K562 (cell line): ENCODE data around the gene MS4A13.

Experiments
- HIVEP1 ChIP-seq: fragments of 250-450 bp; sonication (Bioruptor Pico); IDR thresholded peaks from 2 replicates; pipeline ENCODE4 v1.4.0; 2020; ENCODE audit warnings: mild to moderate bottlenecking
- POLR2AphosphoS2 ChIP-seq: IDR thresholded peaks from 2 replicates; pipeline ENCODE4 v1.6.1; 2012; ENCODE audit warnings: low read length, improper control_type of control experiment
- RAD51 ChIP-seq: fragments of 450-650 bp; IDR thresholded peaks from 2 replicates; pipeline ENCODE4 v1.7.1; 2016; ENCODE audit warnings: low read depth, mild to moderate bottlenecking, borderline replicate concordance
- RB1 ChIP-seq: fragments of 450-650 bp; IDR thresholded peaks from 2 replicates; pipeline ENCODE4 v1.6.1; 2017; ENCODE audit warnings: low read depth, mild to moderate bottlenecking
- USF2 ChIP-seq: sonication (generic); formaldehyde crosslinking; IDR thresholded peaks from 2 replicates; pipeline ENCODE4 v1.5.0; 2020; ENCODE audit warnings: missing genetic modification reagents
- YY1 ChIP-seq, 3 experiments: IDR thresholded peaks; 2 replicates each; pipeline ENCODE4 v1.6.1; 2011; ENCODE audit warnings: low read length in 2 of 3, mild to moderate bottlenecking in 2 of 3, moderate library complexity in 2 of 3, borderline replicate concordance in 1 of 3, control low read depth in 1 of 3, low read depth in 1 of 3; ENCODE audit not compliant: insufficient read depth in 3 of 3, insufficient replicate concordance in 2 of 3, control insufficient read depth in 1 of 3, insufficient read length in 1 of 3; ENCODE audit errors: extremely low read depth in 1 of 3
- ZMIZ1 ChIP-seq, 2 experiments: fragments of 150-350 bp in 1 of 2; IDR thresholded peaks; 2 replicates each; pipeline ENCODE4 v1.6.1; 2012 to 2016; ENCODE audit warnings: low read depth in 2 of 2, low read length in 2 of 2, mild to moderate bottlenecking in 1 of 2, moderate library complexity in 1 of 2
- ZNF609 ChIP-seq: sonication (generic); formaldehyde crosslinking; IDR thresholded peaks from 2 replicates; pipeline ENCODE4 v1.8.1; 2023; ENCODE audit warnings: missing genetic modification reagents, mild to moderate bottlenecking, borderline replicate concordance
- TF ChIP-seq, protein P1 (sequence below), 3 experiments: IDR thresholded peaks in 2 of 3; conservative IDR thresholded peaks in 1 of 3; 2 replicates each; pipeline ENCODE4 v1.5.1; 2011 to 2012; ENCODE audit warnings: low read length in 3 of 3, mild to moderate bottlenecking in 3 of 3, control low read depth in 2 of 3, improper control_type of control experiment in 1 of 3, inconsistent platforms in 1 of 3, low read depth in 1 of 3, mixed read lengths in 1 of 3, moderate library complexity in 1 of 3; ENCODE audit not compliant: insufficient read depth in 2 of 3

GRCh38 chr11:60492488-60493009 is 22.6 kb upstream of the MS4A13 start, which contains the start of gene MS4A12:
- TF ChIP-seq ZNF609 (CRISPR knock-in tag) (no peak), YY1 (IDR thresholded peaks at IDR 0.05; ENCODE audit: borderline replicate concordance in 1 of 3, control insufficient read depth in 1 of 3, extremely low read depth in 1 of 3, insufficient read depth in 3 of 3, insufficient read length in 1 of 3, insufficient replicate concordance in 2 of 3, low read depth in 1 of 3, low read length in 2 of 3) (no peak), USF2 (no peak), POLR2AphosphoS2 (no peak), HIVEP1 (no peak), RB1 (no peak), ZMIZ1 (IDR thresholded peaks at IDR 0.05; ENCODE audit: low read depth in 2 of 2, low read length in 2 of 2) (no peak), RAD51 (no peak)
- TF ChIP-seq, protein P1, sequence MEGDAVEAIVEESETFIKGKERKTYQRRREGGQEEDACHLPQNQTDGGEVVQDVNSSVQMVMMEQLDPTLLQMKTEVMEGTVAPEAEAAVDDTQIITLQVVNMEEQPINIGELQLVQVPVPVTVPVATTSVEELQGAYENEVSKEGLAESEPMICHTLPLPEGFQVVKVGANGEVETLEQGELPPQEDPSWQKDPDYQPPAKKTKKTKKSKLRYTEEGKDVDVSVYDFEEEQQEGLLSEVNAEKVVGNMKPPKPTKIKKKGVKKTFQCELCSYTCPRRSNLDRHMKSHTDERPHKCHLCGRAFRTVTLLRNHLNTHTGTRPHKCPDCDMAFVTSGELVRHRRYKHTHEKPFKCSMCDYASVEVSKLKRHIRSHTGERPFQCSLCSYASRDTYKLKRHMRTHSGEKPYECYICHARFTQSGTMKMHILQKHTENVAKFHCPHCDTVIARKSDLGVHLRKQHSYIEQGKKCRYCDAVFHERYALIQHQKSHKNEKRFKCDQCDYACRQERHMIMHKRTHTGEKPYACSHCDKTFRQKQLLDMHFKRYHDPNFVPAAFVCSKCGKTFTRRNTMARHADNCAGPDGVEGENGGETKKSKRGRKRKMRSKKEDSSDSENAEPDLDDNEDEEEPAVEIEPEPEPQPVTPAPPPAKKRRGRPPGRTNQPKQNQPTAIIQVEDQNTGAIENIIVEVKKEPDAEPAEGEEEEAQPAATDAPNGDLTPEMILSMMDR (IDR thresholded peaks at IDR 0.05 in 2 of 3, conservative IDR thresholded peaks at IDR 0.05 in 1 of 3; ENCODE audit: insufficient read depth in 2 of 3, low read depth in 1 of 3, low read length in 3 of 3): no peak
